ENCODE results near the gene HOXA4.

DNA sequence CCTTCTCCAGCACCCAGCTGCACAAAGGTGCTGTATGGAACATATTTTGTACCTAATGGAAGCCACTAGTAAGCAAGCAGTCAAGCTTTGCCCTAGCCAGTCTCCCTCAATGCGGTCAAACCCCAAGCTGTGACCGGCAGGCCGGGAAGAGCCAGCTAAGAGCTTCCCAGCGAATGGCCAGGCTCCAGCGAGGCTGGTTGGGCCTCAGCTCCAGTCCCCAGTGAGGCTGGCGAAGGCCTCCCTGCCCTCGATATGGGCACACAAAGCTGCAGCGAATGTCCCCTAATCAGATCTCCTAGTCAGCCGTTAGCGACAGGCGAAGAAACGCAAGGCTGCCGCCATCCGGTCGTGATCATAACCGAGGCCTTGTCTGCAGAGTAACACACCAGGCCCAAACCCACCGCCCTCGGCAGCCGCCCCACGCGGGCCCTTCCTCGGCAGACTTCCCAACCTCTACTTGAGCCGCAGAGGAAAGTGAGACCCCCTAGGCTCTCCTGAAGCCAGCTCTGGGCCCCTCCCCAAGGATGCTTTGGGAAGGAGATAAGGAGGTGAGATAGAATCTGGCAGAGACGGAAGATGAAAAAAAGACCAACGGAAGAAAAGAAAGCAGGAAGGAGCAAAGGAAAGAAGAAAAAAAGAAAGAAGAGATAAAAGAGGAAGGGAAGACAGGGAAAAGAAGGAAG, 37.8 kb upstream of the HOXA4 start:
- TF ChIP-seq, protein P1, sequence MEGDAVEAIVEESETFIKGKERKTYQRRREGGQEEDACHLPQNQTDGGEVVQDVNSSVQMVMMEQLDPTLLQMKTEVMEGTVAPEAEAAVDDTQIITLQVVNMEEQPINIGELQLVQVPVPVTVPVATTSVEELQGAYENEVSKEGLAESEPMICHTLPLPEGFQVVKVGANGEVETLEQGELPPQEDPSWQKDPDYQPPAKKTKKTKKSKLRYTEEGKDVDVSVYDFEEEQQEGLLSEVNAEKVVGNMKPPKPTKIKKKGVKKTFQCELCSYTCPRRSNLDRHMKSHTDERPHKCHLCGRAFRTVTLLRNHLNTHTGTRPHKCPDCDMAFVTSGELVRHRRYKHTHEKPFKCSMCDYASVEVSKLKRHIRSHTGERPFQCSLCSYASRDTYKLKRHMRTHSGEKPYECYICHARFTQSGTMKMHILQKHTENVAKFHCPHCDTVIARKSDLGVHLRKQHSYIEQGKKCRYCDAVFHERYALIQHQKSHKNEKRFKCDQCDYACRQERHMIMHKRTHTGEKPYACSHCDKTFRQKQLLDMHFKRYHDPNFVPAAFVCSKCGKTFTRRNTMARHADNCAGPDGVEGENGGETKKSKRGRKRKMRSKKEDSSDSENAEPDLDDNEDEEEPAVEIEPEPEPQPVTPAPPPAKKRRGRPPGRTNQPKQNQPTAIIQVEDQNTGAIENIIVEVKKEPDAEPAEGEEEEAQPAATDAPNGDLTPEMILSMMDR (IDR thresholded peaks at IDR 0.05; ENCODE audit: control extremely low read depth in 1 of 3, insufficient read depth in 1 of 3, low read depth in 1 of 3, low read length in 3 of 3), result no peak
- TF ChIP-seq NRF1 (IDR thresholded peaks at IDR 0.05; ENCODE audit: low read depth, low read length) (no peak), JUN (IDR thresholded peaks at IDR 0.05; ENCODE audit: low read depth, low read length) (no peak), POLR2AphosphoS5 (IDR thresholded peaks at IDR 0.05; ENCODE audit: low read depth, low read length) (no peak), CBX5 (IDR thresholded peaks at IDR 0.05; ENCODE audit: low read depth, low read length) (no peak), NANOG (IDR thresholded peaks at IDR 0.05; ENCODE audit: insufficient read depth, low read depth, low read length, poor library complexity, severe bottlenecking) (no peak), RFX5 (IDR thresholded peaks at IDR 0.05; ENCODE audit: borderline replicate concordance, low read depth, low read length) (no peak), SIX5 (IDR thresholded peaks at IDR 0.05; ENCODE audit: low read depth, low read length) (no peak), SAP30 (IDR thresholded peaks at IDR 0.05; ENCODE audit: insufficient read depth, insufficient replicate concordance, low read length) (no peak)
